K562 (cell line): Measurements from ENCODE around the gene ANKRD11. TPM values are rescaled to one million over a fixed set of nuclear protein-coding genes. Genes with fewer than 3 reads are reported as not detected.

Experiments used
- ARNT ChIP-seq, 2 experiments: fragments of 450-650 bp; IDR thresholded peaks; 2 replicates each; pipeline ENCODE4 v1.6.1; 2016; ENCODE audit warnings: mild to moderate bottlenecking in 1 of 2
- ATF4 ChIP-seq: fragments of 450-650 bp; formaldehyde crosslinking; IDR thresholded peaks from 2 replicates; pipeline ENCODE4 v1.4.0; 2022; ENCODE audit warnings: mild to moderate bottlenecking, moderate library complexity
- CBFA2T3 ChIP-seq: fragments of 450-650 bp; IDR thresholded peaks from 2 replicates; pipeline ENCODE4 v1.6.1; 2017
- EP300 ChIP-seq: IDR thresholded peaks from 2 replicates; pipeline ENCODE4 v1.6.1; 2012; ENCODE audit warnings: low read length, improper control_type of control experiment
- ETS1 ChIP-seq: conservative IDR thresholded peaks from 2 replicates; pipeline ENCODE4 v1.6.1; 2011; ENCODE audit warnings: low read depth, mild to moderate bottlenecking, low read length; ENCODE audit not compliant: control insufficient read depth
- IRF2 ChIP-seq: sonication (generic); formaldehyde crosslinking; IDR thresholded peaks from 2 replicates; pipeline ENCODE4 v1.8.1; 2022; ENCODE audit warnings: mild to moderate bottlenecking, missing genetic modification reagents
- LARP7 ChIP-seq: fragments of 450-650 bp; IDR thresholded peaks from 2 replicates; pipeline ENCODE4 v1.6.1; 2016
- NCOR1 ChIP-seq: fragments of 450-650 bp; IDR thresholded peaks from 2 replicates; pipeline ENCODE4 v1.6.1; 2016; ENCODE audit warnings: mild to moderate bottlenecking, moderate library complexity
- NFIC ChIP-seq: fragments of 450-650 bp; IDR thresholded peaks from 2 replicates; pipeline ENCODE4 v1.6.1; 2017; ENCODE audit warnings: mild to moderate bottlenecking, inconsistent platforms
- POLR2A ChIP-seq: fragments of 450-650 bp; conservative IDR thresholded peaks from 2 replicates; pipeline ENCODE4 v1.6.1; 2016
- POLR2G ChIP-seq: fragments of 200-400 bp; formaldehyde crosslinking; IDR thresholded peaks from 2 replicates; pipeline ENCODE4 v1.6.1; 2017; ENCODE audit warnings: low read depth, mild to moderate bottlenecking, antibody characterized with exemption, low read length, moderate library complexity
- POLR2H ChIP-seq: IDR thresholded peaks from 2 replicates; pipeline ENCODE4 v1.6.1; 2016; ENCODE audit warnings: missing genetic modification characterization, low read depth, mild to moderate bottlenecking, control low read depth, missing compliant biosample characterization, moderate library complexity
- SAFB ChIP-seq: fragments of 200-400 bp; formaldehyde crosslinking; IDR thresholded peaks from 2 replicates; pipeline ENCODE4 v1.6.1; 2017; ENCODE audit warnings: low read depth, low read length, borderline replicate concordance
- SP2 ChIP-seq: IDR thresholded peaks from 2 replicates; pipeline ENCODE4 v1.6.1; 2011; ENCODE audit warnings: mild to moderate bottlenecking, low read depth, low read length, moderate library complexity; ENCODE audit not compliant: poor library complexity, severe bottlenecking; ENCODE audit errors: extremely low read depth
- SRSF1 ChIP-seq: fragments of 200-400 bp; formaldehyde crosslinking; IDR thresholded peaks from 2 replicates; pipeline ENCODE4 v1.6.1; 2017; ENCODE audit warnings: mild to moderate bottlenecking, low read depth, low read length, moderate library complexity
- TAF1 ChIP-seq: IDR thresholded peaks from 2 replicates; pipeline ENCODE4 v1.6.1; 2011; ENCODE audit warnings: mild to moderate bottlenecking, low read length, moderate library complexity; ENCODE audit not compliant: insufficient read depth, control insufficient read depth, severe bottlenecking; ENCODE audit errors: extremely low read depth
- TARDBP ChIP-seq: fragments of 450-650 bp; IDR thresholded peaks from 2 replicates; pipeline ENCODE4 v1.6.1; 2016
- TBL1XR1 ChIP-seq, 2 experiments: IDR thresholded peaks; 2 replicates each; pipeline ENCODE4 v1.6.1; 2012; ENCODE audit warnings: improper control_type of control experiment in 2 of 2, low read length in 2 of 2, mild to moderate bottlenecking in 1 of 2
- TRIM24 ChIP-seq, 2 experiments: fragments of 450-650 bp; IDR thresholded peaks; 2 replicates each; pipeline ENCODE4 v1.6.1; 2016
- VEZF1 ChIP-seq: fragments of 200-800 bp; sonication (Bioruptor generic); IDR thresholded peaks from 2 replicates; pipeline ENCODE4 v1.6.1; 2017; ENCODE audit warnings: missing genetic modification characterization, missing compliant biosample characterization
- ZBTB26 ChIP-seq: fragments of 450-650 bp; formaldehyde crosslinking; IDR thresholded peaks from 2 replicates; pipeline ENCODE4 v1.4.0; 2022; ENCODE audit warnings: missing genetic modification characterization
- ZBTB7A ChIP-seq: IDR thresholded peaks from 2 replicates; pipeline ENCODE4 v1.6.1; 2011; ENCODE audit warnings: low read depth, mild to moderate bottlenecking, low read length, moderate library complexity, borderline replicate concordance; ENCODE audit not compliant: control insufficient read depth
- ZFX ChIP-seq: sonication (generic); formaldehyde crosslinking; IDR thresholded peaks from 2 replicates; pipeline ENCODE4 v1.8.0; 2022; ENCODE audit warnings: mild to moderate bottlenecking, missing genetic modification reagents, moderate library complexity
- ZNF274 ChIP-seq: IDR thresholded peaks from 2 replicates; pipeline ENCODE4 v1.6.1; 2011; ENCODE audit warnings: low read depth, mild to moderate bottlenecking, low read length, moderate library complexity, borderline replicate concordance
- polyA plus RNA-seq, 8 experiments: library from polyadenylated mRNA; depleted of rRNA in 4 of 8; stranded (reverse) in 5 of 8; unstranded in 3 of 8; fragments of >200 nt; fragmentation: Nextera tagmentation in 2 of 8; fragmentation: Illumina TruSeq in 1 of 8; extraction: Ambion mirVana in 2 of 8; extraction: Trizol in 1 of 8; gene quantifications; 2 replicates each; pipeline versions ENCODE4 v1.2.1 to v1.2.3, GENCODE V29; 2011 to 2014; ENCODE audit warnings: inconsistent platforms in 1 of 8, missing spikeins in 1 of 8
- total RNA-seq, 7 experiments: library from RNA; depleted of rRNA in 6 of 7; stranded (reverse); fragments of >200 nt in 6 of 7; fragmentation: Illumina TruSeq in 2 of 7; extraction: Trizol in 2 of 7; gene quantifications; 2 replicates each; pipeline versions ENCODE4 v1.2.1 to v1.2.3, GENCODE V29; 2011 to 2021; ENCODE audit warnings: low replicate concordance in 1 of 7

ANKRD11 gene
- total and polyA plus RNA-seq, 9 of the 15 experiments (the other 6 are each of a cell fraction or from before 2014, with no cell fraction given) = 4.7 to 126 (median 31.7) TPM

GRCh38 chr16:89489040-89489897 is 1.1 kb downstream of the ANKRD11 start (continued):
- TF ChIP-seq ETS1 = peak; percentile 44; the same call in 1 of the 2 replicates
- TF ChIP-seq NCOR1 = peak; percentile 53
- TF ChIP-seq SRSF1 = no peak
- peak; percentile 70 for TF ChIP-seq TAF1
- TF ChIP-seq CBFA2T3 = 0 out of 2 replicates have a peak, but pooled peaks have one; percentile 15
- TF ChIP-seq SP2 = no peak
- TF ChIP-seq TBL1XR1 (IDR thresholded peaks at IDR 0.05; ENCODE audit: low read length in 2 of 2) = peak in 1 of 2 experiments; percentile 61; a peak in 2 of 4 replicates
- TF ChIP-seq NFIC = peak; percentile 42
- TF ChIP-seq ZFX (CRISPR knock-in tag) = peak; percentile 43; the same call in 1 of the 2 replicates
- no peak for TF ChIP-seq ZNF274
- TF ChIP-seq POLR2H (tag) = peak; percentile 60
- TF ChIP-seq ZBTB26 (CRISPR knock-in tag) = 0 out of 2 replicates have a peak, but pooled peaks have one; percentile 24
- TF ChIP-seq ZBTB7A = peak; percentile 93
- TF ChIP-seq IRF2 (CRISPR knock-in tag) = no peak
- TF ChIP-seq VEZF1 (CRISPR knock-in tag) = peak; percentile 95
- peak; percentile 58 for TF ChIP-seq POLR2A
- TF ChIP-seq SAFB = no peak
- TF ChIP-seq POLR2G = peak; percentile 82
- TF ChIP-seq ARNT (IDR thresholded peaks at IDR 0.05) = peak in 1 of 2 experiments; percentile 72; a peak in 2 of 4 replicates
- TF ChIP-seq LARP7 = peak; percentile 64; the same call in 1 of the 2 replicates
- TF ChIP-seq TARDBP = no peak
- TF ChIP-seq ATF4 = peak; percentile 93
- TF ChIP-seq TRIM24 (IDR thresholded peaks at IDR 0.05) = peak; percentile 45 to 59; a peak in 3 of 4 replicates
- TF ChIP-seq EP300 = peak; percentile 54
